Fibroblast of villous mesenchyme (primary cell): Measurements from ENCODE around the gene RASSF7. TPM values are rescaled to one million over a fixed set of nuclear protein-coding genes. Genes with fewer than 3 reads are reported as not detected.
A peak's percentile ranks its signal among the peaks of the same experiment; 100 is the strongest.

Experiments used
- DNase-seq: peaks from one replicate; pipeline ENCODE4 v3.0.0-alpha.2; 2010; ENCODE audit warnings: low read depth
- H3K4me3 ChIP-seq: 2 replicates; pipeline ENCODE4 v1.5.1; 2011; ENCODE audit warnings: low read depth, mild to moderate bottlenecking, low read length
- total RNA-seq: library from RNA; depleted of rRNA; stranded (reverse); fragments of >200 nt; gene quantifications from 2 replicates; pipeline ENCODE4 v1.2.3, GENCODE V29; 2012
- TF ChIP-seq, protein P1 (sequence below): IDR thresholded peaks from 2 replicates; pipeline ENCODE4 v1.5.1; 2012; ENCODE audit warnings: low read depth, mild to moderate bottlenecking, low read length; ENCODE audit not compliant: insufficient read depth

The RASSF7 gene
- total RNA-seq, 1 donor, result 15.5 TPM

DNA sequence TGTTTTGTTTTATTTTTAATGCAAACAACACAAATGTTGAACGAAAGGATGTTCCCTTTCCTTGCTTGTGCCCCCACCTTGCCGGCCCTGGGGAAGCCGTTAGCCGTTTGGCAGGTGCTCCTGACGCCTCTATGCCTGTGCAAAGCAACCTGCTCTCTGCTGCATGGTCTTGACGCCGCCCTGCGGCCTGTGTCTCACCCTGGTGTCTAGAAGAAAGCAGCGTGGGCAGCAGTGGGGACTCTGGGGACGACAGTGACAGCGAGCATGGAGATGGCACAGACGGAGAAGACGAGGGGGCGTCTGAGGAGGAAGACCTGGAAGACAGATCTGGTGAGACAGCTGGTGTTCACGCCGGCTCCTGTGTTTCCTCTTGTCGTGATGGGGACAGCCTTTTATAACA is 21.0 kb downstream of the RASSF7 start:
- DNase-seq, result no peak
- TF ChIP-seq, protein P1, sequence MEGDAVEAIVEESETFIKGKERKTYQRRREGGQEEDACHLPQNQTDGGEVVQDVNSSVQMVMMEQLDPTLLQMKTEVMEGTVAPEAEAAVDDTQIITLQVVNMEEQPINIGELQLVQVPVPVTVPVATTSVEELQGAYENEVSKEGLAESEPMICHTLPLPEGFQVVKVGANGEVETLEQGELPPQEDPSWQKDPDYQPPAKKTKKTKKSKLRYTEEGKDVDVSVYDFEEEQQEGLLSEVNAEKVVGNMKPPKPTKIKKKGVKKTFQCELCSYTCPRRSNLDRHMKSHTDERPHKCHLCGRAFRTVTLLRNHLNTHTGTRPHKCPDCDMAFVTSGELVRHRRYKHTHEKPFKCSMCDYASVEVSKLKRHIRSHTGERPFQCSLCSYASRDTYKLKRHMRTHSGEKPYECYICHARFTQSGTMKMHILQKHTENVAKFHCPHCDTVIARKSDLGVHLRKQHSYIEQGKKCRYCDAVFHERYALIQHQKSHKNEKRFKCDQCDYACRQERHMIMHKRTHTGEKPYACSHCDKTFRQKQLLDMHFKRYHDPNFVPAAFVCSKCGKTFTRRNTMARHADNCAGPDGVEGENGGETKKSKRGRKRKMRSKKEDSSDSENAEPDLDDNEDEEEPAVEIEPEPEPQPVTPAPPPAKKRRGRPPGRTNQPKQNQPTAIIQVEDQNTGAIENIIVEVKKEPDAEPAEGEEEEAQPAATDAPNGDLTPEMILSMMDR, result no peak
- no peak overlapping the region for H3K4me3 ChIP-seq

DNA sequence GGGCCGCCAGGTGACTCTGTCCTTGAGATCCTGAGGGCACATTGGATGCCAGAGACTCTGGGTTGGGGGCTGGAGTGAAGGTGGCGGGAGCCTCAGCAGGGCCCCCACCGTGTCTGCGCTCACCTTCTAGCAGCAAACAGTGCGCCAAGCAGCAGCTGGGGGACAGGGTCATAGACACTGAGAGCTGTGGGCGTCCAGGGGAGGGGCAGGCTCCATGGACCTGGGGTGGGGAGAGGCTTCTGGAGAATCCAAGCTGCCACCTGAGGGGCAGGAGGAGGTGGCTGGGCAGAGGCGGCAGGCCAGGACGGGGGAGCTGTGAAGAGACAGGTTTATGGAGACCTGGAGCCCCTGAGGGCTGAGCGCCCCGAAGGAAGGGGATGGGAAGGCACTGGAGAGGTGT is 23.5 kb downstream of the RASSF7 start:
- DNase-seq, result no peak
- TF ChIP-seq, protein P1, result no peak
- no peak overlapping the region for H3K4me3 ChIP-seq

DNA sequence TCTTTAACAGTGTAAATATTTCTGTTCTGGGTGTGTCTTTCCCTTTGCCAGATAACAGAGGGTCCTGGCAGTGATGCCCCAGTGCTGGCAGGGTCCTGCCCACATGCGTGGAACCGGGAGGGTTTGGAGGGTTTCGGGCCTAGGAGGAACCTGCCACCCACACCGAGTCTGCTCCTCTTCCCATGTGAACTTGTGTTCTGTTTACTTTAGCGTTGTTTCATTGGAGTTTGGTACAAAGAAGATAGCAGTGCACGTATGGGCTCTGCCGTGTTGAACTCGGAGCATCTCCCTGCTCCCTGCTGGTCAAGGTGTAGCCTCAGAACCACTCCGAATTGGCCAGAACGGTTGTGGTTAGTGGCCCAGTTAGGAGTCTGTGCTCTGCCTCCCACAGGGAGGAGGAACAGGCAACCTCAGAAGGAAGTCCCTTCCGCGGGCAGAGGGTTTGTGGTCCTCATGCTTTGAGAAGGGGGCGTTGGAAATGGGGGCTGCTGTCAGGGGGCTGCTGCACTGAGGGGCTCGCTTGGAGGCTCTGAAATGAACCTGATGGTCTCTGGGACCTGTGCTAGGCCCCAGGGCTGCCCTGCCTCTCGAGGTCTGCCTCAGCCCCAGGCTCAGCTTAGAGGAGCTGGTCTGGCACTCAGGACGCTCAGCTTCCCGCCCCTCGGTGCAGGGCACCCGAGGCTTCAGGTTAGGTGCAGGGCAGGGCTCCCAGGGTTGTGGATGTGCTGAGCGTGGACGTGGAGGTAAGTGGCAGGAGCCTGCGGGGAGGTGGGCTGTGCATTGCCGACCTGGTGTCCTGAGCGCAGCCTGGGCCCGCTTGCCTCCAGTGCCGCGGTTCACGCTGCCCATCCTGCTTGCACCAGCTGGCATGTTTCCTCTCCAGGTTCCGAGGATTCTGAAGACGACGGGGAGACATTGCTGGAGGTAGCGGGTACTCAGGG is 25.9 kb downstream of the RASSF7 start:
- TF ChIP-seq, protein P1, result no peak
- no peak for DNase-seq
- no peak overlapping the region for H3K4me3 ChIP-seq

DNA sequence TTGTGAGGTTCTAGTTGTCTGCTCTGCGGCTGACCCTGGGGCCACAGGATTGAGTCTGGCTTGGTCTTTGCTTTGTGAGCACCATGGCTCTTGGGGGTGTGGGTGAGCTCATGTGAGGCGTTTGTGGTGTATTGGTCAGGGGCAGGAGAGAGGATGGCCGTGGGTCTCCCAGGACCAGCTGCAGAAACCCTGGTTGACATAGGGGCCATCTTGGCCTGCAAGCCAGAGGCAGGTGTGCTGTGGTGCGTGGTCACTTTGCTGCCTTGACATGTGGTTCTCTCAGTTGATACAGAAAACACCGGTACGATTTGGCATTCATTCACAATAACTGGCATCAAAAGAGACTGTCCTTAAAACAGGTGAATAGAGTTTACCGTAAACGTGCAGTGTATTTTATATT is 26.8 kb downstream of the RASSF7 start:
- no peak for DNase-seq
- TF ChIP-seq, protein P1, result no peak

GRCh38 chr11:587978-588380 is 27.2 kb downstream of the RASSF7 start:
- TF ChIP-seq, protein P1, result no peak
- H3K4me3 ChIP-seq, result no peak overlapping the region
- peak; percentile 91 for DNase-seq

More for the DNA sequence above, 26.8 kb downstream of the RASSF7 start:
- H3K4me3 ChIP-seq, result no peak overlapping the region

GRCh38 chr11:589798-590197 is 29.0 kb downstream of the RASSF7 start:
- no peak overlapping the region for H3K4me3 ChIP-seq
- no peak for DNase-seq
- TF ChIP-seq, protein P1, result no peak
